Measurements from ENCODE around the gene BCORL1. TPM values are rescaled to one million over a fixed set of nuclear protein-coding genes. Genes with fewer than 3 reads are reported as not detected.

BCORL1 gene
- total RNA-seq, 1 donor from 2014 or later, result 1.1 TPM

- FAIRE-seq, result no peak
- DNase-seq (ENCODE audit: low read depth), result no peak
- Histone ChIP-seq H3K4me3 (ENCODE audit: low read depth, low read length) (no peak overlapping the region), H3K36me3 (ENCODE audit: control insufficient read depth, insufficient read depth, low read length) (no peaks in the 10 kb centered on the region), H3K27me3 (ENCODE audit: control insufficient read depth, insufficient read depth, low read length) (no peaks in the 10 kb centered on the region)
- no peak for TF ChIP-seq CTCF (IDR thresholded peaks at IDR 0.05; ENCODE audit: insufficient read depth, low read length, severe bottlenecking)
Measured at GRCh38 chrX:129934952-129935351, 47.5 kb upstream of the BCORL1 start.

GRCh38 chrX:129938081-129938480, 44.4 kb upstream of the BCORL1 start:
- H3K36me3 ChIP-seq (ENCODE audit: control insufficient read depth, insufficient read depth, low read length), result no peaks in the 10 kb centered on the region
- H3K27me3 ChIP-seq (ENCODE audit: control insufficient read depth, insufficient read depth, low read length), result no peaks in the 10 kb centered on the region
- no peak for TF ChIP-seq CTCF (IDR thresholded peaks at IDR 0.05; ENCODE audit: insufficient read depth, low read length, severe bottlenecking)
- no peak overlapping the region for H3K4me3 ChIP-seq (ENCODE audit: low read depth, low read length)
- FAIRE-seq, result peak; percentile 13
- no peak for DNase-seq (ENCODE audit: low read depth)

- FAIRE-seq, result no peak
- no peak overlapping the region for H3K4me3 ChIP-seq (ENCODE audit: low read depth, low read length)
- TF ChIP-seq CTCF (IDR thresholded peaks at IDR 0.05; ENCODE audit: insufficient read depth, low read length, severe bottlenecking), result no peak
- DNase-seq (ENCODE audit: low read depth), result no peak
- no peaks in the 10 kb centered on the region for H3K27me3 ChIP-seq (ENCODE audit: control insufficient read depth, insufficient read depth, low read length)
- H3K36me3 ChIP-seq (ENCODE audit: control insufficient read depth, insufficient read depth, low read length), result no peaks in the 10 kb centered on the region
Measured at GRCh38 chrX:129939986-129940385, 42.4 kb upstream of the BCORL1 start.

GRCh38 chrX:129940721-129941120, 41.7 kb upstream of the BCORL1 start:
- no peak for FAIRE-seq
- no peak for DNase-seq (ENCODE audit: low read depth)
- no peaks in the 10 kb centered on the region for H3K36me3 ChIP-seq (ENCODE audit: control insufficient read depth, insufficient read depth, low read length)
- TF ChIP-seq CTCF (IDR thresholded peaks at IDR 0.05; ENCODE audit: insufficient read depth, low read length, severe bottlenecking), result no peak
- no peak overlapping the region for H3K4me3 ChIP-seq (ENCODE audit: low read depth, low read length)
- H3K27me3 ChIP-seq (ENCODE audit: control insufficient read depth, insufficient read depth, low read length), result no peaks in the 10 kb centered on the region

- no peak overlapping the region for H3K4me3 ChIP-seq (ENCODE audit: low read depth, low read length)
- no peaks in the 10 kb centered on the region for H3K36me3 ChIP-seq (ENCODE audit: control insufficient read depth, insufficient read depth, low read length)
- DNase-seq (ENCODE audit: low read depth) (no peak), FAIRE-seq (no peak)
- no peaks in the 10 kb centered on the region for H3K27me3 ChIP-seq (ENCODE audit: control insufficient read depth, insufficient read depth, low read length)
- no peak for TF ChIP-seq CTCF (IDR thresholded peaks at IDR 0.05; ENCODE audit: insufficient read depth, low read length, severe bottlenecking)
Measured at GRCh38 chrX:129945131-129945530, 37.3 kb upstream of the BCORL1 start.

- Histone ChIP-seq H3K27me3 (ENCODE audit: control insufficient read depth, insufficient read depth, low read length) (no peaks in the 10 kb centered on the region), H3K36me3 (ENCODE audit: control insufficient read depth, insufficient read depth, low read length) (no peaks in the 10 kb centered on the region), H3K4me3 (ENCODE audit: low read depth, low read length) (no peak overlapping the region)
- DNase-seq (ENCODE audit: low read depth) (no peak), FAIRE-seq (no peak)
- no peak for TF ChIP-seq CTCF (IDR thresholded peaks at IDR 0.05; ENCODE audit: insufficient read depth, low read length, severe bottlenecking)
Measured at GRCh38 chrX:129953334-129953648, 29.1 kb upstream of the BCORL1 start.

All from bronchial epithelial cell (primary cell).